Endothelial cell of umbilical vein (primary cell): Measurements from ENCODE around the gene PRPSAP1.

Experiments used
- CTCF ChIP-seq, 2 donors: IDR thresholded peaks; 1 replicate in 1 of 2; 2 replicates in 1 of 2; pipeline ENCODE4 v1.5.1; 2011; ENCODE audit warnings: low read length in 2 of 2, mild to moderate bottlenecking in 2 of 2, moderate library complexity in 2 of 2, control low read depth in 1 of 2, inconsistent platforms in 1 of 2, low read depth in 1 of 2; ENCODE audit not compliant: insufficient read depth in 1 of 2; ENCODE audit errors: extremely low read depth in 1 of 2
- EZH2 ChIP-seq: IDR thresholded peaks from 2 replicates; pipeline ENCODE4 v1.6.1; 2012; ENCODE audit warnings: borderline replicate concordance, low read depth, mild to moderate bottlenecking, moderate library complexity, low read length, inconsistent platforms; ENCODE audit not compliant: severe bottlenecking
- POLR2A ChIP-seq: IDR thresholded peaks from 2 replicates; pipeline ENCODE4 v1.6.1; 2012; ENCODE audit warnings: low read depth, mild to moderate bottlenecking, control low read depth, low read length
- POLR2AphosphoS5 ChIP-seq: IDR thresholded peaks from 2 replicates; pipeline ENCODE4 v1.6.1; 2012; ENCODE audit warnings: low read depth, mild to moderate bottlenecking, control low read depth, low read length, moderate library complexity; ENCODE audit not compliant: insufficient read depth

GRCh38 chr17:76353599-76354316 lies at the start of gene PRPSAP1:
- TF ChIP-seq CTCF (IDR thresholded peaks at IDR 0.05; ENCODE audit: extremely low read depth in 1 of 2, insufficient read depth in 1 of 2, low read depth in 1 of 2, low read length in 2 of 2) (peak in 1 of 2 donors; percentile 52), POLR2A (peak; percentile 96), EZH2 (no peak), POLR2AphosphoS5 (peak; percentile 93)
